Stimulated activated CD4-positive, alpha-beta T cell treated with anti-CD3 and anti-CD28 coated beads, Interleukin-12 subunit alpha, Interleukin-12 subunit beta, amount 100 ng/mL, for 24 hours (primary cell): Measurements from ENCODE around the gene PPARA.
A peak's percentile ranks its signal among the peaks of the same experiment; 100 is the strongest.

Experiments
- DNase-seq, 2 experiments: peaks; one replicate each; pipeline ENCODE4 v3.0.0-alpha.2; 2020; ENCODE audit warnings: low read depth in 2 of 2

Gene PPARA

DNA sequence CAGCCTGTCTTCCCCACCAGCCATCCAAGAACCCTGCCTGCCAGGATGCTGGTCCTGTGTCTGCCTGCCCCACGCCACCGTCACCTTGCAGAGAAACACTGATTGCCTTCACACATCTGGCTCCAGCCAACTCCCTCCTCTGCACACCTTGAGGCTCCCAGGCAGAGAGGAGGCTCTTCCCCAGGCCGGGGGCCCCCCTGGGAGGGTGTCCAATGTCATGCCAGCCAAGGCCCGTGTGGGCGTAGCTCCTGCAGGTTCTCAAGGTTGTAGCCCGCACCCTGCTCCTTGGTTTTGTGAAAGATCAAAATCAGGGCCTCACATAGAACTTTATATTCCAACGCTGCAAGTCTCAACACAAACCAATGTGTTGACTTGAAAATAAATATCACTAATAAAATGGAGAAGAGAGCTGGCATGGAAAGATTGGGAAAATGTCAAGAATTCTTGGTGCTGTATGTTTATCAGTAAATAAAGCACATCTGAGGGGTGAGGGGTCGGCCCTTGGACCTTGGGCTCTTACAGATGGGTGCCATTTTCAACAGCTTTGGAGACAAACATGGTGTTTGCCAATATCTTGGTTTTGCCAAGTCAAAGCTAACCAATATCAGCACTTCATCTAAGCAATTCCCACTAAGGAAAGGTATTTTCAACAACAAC lies 6.7 kb upstream of the PPARA start:
- DNase-seq, result no peak

DNA sequence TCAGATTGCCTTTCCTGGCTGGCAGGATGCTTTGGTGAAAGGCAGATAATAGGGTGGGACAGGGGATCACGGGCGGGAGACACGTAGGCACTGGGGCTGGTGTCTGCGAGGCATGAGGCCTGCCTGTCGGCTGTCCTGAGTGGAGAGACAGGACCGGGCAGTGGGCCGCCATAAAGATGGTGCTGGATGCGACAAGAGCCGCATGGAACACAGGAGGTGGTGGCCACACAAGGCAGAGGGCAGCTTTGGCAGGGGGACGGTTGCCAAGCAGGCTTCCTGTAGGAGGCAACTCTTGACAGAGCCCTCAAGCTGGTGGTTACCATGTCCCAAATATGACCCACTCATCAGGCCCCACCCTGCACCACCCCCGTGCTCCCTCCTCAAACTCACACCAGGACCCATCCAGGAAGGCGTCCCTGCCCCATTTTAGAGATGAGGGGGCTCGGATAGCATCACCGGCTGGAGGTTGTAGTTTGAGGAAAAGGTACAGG lies 4.9 kb upstream of the PPARA start:
- no peak for DNase-seq

DNA sequence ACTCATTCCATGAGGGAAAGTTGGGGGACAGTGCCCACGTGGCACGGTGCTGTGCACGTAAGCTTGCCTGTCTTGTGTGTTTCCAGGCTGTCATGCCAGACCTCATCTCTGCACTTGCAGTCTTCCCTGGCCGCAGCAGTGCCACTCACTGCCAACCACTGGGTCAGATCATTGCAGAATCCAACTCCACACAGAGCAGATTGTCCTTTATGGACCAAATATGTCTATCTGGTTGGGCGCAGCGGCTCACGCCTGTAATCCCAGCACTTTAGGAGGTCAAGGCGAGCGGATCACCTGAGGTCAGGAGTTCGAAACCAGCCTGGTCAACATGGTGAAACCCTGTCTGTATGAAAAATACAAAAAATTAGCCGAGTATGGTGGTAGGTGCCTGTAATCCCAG lies 4.4 kb upstream of the PPARA start:
- no peak for DNase-seq

DNA sequence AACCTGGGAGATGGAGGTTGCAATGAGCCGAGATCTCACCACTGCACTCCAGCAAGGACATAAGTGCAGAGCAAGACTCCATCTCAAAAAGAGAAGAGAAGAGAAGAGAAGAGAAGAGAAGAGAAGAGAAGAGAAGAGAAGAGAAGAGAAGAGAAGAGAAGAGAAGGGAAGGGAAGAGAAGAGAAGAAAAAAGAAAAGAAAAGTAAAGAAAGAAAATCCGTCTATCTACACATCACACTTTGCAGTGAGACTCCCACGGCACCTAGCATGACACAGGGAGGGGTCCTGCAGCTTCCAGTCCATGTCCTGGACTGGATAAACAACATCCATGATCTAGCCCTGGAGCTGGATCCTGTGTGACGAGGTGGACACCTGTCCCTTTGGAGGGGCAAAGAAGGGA lies 4.0 kb upstream of the PPARA start:
- DNase-seq, result no peak

DNA sequence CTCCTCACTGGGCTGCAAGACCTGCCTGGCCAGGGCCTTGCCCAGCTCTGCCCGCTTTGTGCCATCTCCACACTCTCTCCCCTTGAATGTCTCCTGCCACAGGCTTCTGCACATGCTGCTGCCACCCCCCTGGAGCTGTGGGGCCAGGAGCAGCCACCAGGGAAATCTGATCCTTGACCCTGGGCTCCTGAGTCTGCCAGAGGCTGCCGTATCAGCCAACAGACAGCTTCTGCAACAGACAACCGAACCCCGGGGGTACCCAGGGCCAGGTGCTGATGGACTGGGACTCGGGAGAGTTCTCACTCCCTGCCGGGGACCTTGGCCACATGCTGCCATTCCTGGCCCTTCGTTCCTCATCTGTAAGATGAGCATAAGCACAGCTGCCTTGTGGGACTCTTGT lies 3.3 kb upstream of the PPARA start:
- DNase-seq, result no peak

DNA sequence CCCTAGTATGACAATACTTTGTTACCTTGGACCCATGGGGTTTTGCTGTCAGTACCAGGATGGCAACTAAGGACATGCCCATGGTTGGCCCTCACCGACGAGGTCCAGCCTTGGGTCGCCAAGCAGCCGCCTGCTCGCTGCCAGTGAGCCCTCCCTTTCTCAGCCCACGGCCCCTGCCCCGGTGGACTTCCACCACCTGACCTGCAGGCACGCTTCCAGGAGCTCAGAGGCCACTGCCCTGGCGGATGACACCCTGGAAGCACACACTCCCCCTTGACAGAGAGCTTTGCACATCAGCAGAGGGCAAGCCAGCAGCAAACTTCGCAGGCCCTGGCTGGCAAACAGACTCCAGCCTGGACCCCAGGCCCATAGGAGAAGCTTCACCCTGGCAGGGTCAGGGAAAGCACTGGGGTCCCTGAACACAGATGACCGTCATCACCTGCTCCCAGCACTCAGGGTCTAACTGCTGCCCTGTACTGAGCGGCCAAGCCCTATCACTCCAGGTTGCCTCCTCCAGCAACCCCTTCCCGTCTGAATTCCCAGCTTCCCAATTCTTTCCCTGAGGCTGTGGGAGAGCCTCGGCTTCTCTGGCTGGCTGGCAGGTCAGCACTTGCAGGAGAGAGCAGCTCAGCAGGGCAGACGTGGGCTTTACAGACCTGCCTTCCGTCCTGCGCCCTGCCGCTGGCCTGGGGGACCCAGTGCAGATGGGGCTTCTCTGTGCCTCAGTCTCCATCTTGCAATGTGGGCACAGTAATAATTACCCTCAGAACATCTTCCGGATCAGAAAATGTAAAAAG lies 2.7 kb upstream of the PPARA start:
- DNase-seq, result no peak

DNA sequence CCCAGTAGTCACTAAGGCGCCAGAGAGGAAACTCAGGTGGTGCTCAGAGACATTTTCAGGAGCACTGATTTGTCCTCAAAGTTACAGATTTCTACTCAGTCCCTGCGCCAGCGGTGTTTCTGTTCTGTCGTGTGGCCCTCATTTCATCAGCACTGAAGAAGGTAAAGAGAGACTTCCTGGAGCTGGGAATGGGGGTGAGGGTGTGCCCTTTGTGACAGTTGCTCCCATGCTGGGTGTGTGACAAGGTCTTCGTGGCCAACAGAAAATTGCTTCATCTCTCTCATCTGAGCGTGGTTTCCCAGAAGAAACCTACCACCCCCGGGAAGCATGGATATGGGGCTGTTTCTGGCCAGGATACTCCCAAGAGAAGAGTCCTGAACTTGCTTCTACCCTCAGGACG lies 2.0 kb upstream of the PPARA start:
- no peak for DNase-seq

DNA sequence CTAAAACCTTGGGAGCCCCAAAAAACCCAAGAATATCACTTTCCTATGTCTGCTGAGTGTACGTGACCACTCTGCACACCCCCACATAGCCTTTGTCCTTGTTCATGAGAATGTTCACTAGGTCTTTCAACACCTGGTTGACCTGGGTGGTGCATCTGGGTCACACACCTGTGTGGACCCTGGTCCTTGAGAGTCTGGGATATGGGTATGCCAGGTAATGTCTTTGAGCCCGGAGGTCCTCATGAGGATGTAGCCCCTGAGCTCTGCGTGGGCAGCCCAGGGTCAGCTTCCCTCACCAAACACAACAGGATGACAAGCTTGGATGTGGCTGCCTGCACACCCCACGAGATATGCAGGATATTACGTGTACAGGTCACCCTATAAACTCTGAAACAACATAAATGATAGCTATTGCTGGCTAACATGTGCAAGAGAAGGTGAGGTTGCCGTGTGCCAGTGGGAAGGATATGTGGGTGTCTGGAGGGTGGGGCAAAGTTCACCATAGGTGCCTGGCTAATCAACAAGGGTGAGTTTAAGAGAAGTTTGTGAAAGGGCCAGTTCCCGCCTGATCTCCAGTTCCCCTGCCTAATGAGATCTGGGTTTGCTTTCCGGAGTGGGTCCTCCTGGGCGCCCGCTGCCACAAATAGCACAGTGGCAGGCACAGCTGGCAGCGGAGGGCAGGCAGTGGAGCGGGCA lies 1.4 kb upstream of the PPARA start:
- DNase-seq, result no peak

DNA sequence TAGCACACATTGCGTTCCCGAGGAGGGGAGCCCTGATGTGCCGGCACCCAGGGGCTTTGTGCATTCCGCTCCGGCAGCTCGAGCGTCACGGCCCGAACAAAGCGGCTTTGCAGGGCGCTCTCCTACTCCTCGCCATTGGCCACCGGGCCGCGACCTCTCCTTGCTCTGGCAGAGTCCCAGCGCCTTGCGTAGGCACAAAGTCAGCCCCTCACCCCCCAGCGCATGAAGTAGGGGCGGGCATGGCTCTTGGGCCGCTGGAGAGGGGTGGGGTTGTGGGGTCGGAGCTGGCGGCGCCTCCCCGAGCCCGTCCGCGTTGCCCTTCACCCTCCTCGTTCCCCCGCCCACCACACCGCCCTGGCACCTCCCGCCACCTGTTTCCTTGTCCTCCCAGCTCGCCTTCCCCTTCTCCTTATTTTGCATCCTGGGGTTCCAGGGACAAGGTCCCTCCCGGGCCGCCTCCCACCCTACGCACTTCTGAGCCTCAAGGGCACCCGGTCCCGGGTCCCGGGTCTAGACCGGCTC lies 753 bp upstream of the PPARA start:
- DNase-seq, result peak in 1 of 2 experiments; percentile 13

DNA sequence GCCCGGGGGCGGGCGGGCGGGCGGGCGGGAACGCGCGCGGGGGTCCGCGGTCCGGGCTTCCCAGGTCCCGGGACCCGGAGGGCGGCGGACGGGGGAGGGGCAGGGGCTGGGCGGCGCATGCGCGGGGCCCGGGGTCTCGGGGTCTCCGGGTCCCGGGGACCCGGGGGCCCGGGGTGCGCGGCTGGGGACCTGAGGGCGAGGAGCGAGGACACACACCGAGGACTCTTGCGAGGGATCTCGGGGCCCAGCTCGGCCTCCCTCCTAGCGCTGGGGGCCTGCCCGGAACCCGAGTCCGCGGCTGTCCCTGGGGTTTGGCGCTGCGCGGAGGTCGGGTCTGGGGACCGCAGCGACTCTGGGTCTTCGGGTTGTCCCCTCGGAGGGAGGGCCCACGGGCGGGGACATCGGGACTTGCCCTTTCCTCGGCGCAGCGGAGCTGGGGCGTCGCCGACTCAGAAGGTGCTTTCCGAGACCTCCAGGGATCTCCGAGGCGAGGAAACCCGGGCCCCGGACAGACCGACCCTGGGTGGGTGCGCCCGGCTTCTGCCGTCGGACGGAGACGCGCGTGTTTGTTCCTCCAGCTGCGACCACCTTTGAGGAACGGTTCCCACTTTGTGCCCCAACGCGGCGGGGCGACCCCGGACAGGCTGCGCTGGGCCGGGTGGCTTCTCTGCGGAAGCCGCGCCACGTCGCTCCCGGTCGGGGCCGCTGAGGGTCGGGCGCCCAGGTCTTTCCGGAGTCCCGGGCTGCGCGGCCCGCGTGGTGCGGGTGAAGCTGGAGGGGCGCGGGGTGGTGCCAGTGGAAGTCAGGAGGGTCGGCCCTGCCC lies 540 bp downstream of the PPARA start:
- DNase-seq, result peak; percentile 27 to 39

DNA sequence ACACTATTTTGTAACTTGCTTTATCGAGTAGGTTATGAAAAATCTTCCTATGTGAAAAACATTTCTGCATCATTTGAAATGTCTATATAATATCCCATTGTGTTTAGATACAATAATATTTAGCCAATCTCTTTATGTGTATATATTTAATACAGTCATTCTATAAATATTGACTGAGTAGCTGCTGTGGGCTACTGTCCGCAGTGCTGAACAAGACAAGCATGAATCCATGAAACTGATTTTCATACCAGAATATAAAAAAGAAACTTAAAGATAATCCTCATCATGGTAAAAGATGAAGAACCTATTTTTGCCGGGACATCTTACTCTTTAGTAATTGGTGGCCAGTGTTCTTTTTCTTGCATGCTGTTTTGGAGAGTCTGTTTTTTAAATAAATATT lies 3.6 kb downstream of the PPARA start:
- DNase-seq, result no peak

DNA sequence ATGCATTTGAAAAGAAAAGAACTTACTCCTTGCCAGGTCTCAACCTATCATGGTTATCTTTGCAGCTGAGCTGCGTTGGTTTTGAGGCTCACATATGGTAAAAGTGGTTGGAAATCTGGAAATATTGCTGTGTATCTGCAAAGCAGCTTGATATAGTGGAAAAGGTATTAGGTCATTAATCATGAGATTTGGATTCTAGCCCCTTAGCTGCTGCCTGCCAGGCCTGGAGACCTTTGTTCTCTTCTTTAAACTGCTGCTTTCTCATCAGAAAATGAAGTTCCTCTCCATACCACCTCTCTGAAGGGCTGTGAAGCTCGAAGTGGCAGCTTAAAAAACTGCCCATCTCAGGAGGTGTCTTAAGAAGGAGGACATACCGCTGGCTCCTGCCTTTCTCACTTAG lies 5.7 kb downstream of the PPARA start:
- DNase-seq, result no peak

DNA sequence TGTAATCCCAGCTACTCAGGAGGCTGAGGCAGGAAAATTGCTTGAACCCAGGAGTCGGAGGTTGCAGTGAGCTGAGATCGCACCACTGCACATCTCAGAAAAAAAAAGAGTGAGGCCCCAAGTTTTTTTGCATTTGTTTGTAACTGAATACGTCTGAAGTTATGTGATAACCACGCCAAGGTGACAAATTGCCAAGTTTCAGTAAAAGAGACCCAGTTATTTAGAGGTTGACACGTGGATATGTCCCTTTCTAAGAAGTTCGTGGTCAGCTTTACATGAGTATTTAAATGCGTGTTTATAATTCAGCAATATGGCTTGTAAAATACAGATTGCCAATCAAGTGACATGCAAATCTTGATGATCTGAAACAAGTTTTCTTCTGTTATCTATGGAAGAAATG lies 8.0 kb downstream of the PPARA start:
- DNase-seq, result no peak

DNA sequence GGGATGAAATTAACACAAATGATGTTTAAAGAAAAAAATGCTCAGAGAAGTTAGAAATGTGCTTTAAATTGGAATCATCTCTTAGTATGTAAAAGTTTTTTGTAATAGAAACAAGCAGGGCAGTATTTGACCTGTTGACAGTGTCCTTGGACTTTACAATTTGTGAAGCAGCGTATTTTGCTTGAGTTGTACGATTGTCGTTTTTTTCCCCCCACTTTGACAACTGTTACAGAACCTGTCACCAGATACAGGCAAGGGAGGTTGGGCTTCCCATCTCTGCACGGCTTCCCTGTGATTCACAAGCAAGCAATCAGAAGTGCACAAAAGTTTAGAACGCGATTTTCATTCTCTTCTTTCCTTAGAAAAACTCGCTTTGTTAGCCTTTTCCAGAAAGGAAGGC lies 8.9 kb downstream of the PPARA start:
- DNase-seq, result no peak

DNA sequence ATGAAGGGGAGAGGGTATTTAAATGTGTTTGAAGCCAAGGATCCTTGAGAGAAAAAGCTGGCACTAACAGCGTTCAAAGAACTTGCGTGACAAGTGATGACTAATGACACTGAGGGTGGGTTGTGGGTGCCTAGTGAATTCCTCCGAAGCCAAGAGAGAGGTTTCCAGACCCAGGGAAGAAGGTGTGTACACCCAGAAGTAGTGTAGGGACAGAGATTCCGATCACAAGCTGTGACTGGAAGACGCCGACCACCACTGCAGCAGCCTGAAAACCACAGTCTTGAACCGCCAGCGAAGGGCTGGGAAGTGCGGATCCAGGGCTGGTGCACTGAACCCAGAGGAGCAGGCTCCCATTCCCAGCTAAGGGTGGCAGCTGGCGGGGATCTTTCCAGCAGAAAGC lies 9.5 kb downstream of the PPARA start:
- DNase-seq, result no peak

DNA sequence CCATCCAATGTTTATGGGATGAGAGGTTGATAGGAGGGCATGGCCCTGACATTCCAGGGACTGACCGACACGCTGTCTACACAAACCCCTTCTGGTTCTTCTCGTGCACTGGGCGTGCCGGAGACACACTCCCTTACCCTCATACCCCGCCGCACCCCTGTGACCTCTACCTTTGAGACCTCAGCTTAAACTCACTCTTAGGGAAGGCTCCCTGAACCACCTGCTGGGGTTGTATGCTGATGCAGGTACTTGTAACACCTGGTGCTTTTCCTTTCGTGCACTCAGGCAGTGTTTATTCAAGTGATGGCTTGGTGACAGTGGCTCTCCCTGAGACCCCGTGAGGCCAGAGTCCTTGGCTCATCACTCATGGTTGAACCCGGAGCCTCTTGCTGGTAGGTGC lies 12.0 kb downstream of the PPARA start:
- no peak for DNase-seq

DNA sequence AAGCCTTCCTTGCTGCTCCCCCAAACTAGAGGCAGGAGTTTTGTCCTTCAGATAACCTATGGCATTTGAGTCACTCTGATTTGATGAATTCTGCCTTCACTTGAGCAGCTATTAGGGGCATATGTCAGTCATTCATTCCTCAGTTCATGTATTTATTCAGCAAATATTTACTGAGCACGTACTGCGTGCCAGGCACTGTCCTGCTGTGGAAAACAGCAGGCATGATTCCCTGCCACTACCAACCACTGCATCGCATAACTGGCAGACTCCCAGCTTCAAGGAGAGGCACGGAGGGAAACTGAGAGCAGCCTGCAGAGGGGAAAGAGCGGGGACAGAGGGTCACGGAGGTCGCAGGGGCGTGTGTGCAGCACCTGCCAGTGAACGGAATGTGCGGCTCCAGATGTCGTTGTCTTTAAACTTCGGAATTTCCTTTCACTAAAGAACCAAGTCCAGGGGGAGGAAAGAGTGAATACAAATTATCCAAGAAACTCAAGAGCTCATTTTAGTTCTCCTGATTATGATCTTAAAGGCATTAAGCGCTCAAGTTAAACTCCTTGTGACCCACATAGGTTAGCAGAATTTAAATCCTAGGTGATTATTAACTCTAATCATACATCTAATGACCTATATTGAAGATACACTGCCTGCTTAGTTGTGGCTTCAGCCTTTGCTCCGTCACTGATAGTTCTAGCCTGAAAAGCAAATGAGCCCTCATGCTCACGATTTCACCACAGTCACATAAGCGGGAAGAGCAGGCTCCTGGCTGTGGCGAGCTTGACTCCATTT lies 12.6 kb downstream of the PPARA start:
- no peak for DNase-seq

DNA sequence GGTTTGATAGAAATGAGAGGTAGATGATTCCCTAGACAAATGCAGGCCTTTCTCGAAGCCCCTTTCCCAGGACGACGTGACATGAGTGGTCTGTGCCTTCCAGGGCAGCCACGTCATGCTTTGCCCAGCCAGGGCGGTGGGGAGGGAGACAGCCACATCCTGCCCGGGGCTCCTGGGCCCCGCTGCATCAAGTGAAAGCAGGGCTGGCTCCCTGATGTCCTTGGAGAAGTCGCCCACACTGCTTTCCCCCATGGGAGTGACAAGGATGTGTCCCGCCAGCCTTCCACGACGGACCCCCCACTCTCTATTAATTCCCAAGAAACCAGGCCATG lies 13.2 kb downstream of the PPARA start:
- DNase-seq, result no peak

DNA sequence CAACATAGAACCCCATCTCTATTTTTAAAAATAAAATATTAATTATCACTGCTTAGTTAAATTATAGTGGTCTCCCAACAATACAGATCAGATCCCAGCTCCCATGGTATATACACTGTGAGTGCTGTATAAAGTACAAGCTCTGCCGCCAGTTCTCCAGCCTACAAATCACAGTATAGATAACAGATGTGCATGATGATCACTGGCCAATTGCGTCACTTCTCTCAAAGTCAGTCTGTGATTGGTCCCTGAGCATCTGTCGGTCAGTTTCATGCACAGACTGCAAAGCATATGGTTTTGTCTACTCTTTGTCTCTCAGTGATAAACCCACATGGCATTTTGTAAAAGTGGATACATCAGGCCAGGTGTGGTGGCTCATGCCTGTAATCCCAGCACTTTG lies 15.7 kb downstream of the PPARA start:
- DNase-seq, result no peak

DNA sequence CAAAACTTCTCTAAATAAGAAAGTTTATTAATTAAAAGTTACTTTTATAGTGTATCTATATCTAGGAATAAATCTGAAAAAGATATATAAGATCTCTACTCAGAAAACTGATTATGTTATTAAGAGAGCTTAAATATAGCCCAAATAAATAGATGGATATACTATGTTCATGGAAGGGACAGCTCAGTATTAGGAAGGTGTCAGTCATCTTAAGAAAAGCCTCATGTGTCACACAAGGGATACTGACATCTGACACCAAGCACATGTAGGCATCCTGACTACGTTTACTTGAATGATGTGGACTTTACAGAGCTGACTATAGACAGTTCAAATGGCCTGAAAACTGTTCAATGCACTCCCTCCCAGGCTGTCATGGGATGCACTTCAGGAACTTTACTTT lies 19.3 kb downstream of the PPARA start:
- DNase-seq, result no peak

DNA sequence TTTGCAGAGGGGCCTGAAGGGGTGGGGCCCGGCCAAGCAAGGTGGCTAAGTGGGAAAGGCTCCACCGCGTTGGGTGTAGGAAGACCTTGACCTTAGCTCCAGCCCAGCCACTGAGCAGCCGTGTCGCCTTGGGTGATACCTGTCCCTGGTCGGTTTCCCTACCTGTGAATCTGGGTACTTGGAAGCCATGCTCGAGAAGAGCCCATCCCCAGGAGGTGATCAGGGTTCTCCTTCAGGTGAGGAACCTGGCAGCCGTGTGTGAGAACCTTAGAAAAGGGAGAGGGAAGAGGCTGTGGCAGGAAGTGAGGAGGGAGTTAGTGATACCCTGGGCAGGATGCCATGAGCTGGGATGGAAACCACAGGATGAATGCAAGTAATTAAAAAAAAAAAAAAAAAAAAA lies 21.6 kb downstream of the PPARA start:
- DNase-seq, result no peak
